Caco-2 (cell line): ENCODE data around the gene MKRN2. TPM values are rescaled to one million over a fixed set of nuclear protein-coding genes. Genes with fewer than 3 reads are reported as not detected.

Source experiments
- BruUV-seq: library from RNA; stranded (reverse); fragments of 400-500 nt; replicated peaks from 2 replicates; lab custom pipeline; 2021; lab: Mats Ljungman, UMichigan
- CTCF ChIA-PET: fragments of 300-600 bp; sonication (Branson Sonifier 250); formaldehyde crosslinking; loops from one replicate; lab custom pipeline; 2022; ENCODE audit warnings: antibody characterized with exemption; lab: Charles Lee
- POLR2A ChIA-PET: fragments of 300-600 bp; sonication (Branson Sonifier 250); formaldehyde crosslinking; loops from one replicate; lab custom pipeline; 2022; ENCODE audit warnings: antibody characterized with exemption; lab: Charles Lee
- DNase-seq, 2 experiments: peaks; one replicate each; pipeline versions ENCODE4 v3.0.0 to v3.0.0-alpha.2; 2020 to 2022
- H3K27me3 ChIP-seq: replicated peaks from 2 replicates; pipeline ENCODE4 v1.6.0; 2011; ENCODE audit warnings: low read length; ENCODE audit not compliant: control insufficient read depth, insufficient read depth
- H3K36me3 ChIP-seq: 2 replicates; pipeline ENCODE4 v1.5.1; 2011; ENCODE audit warnings: low read length; ENCODE audit not compliant: control insufficient read depth, insufficient read depth
- H3K4me1 ChIP-seq: fragments of 250-450 bp; sonication (Bioruptor Pico); 2 replicates; pipeline ENCODE4 v1.5.1; 2020; ENCODE audit warnings: mild to moderate bottlenecking
- H3K4me3 ChIP-seq: 2 replicates; pipeline ENCODE4 v1.5.1; 2011; ENCODE audit warnings: low read depth, mild to moderate bottlenecking, control low read depth, low read length
- H3K9me3 ChIP-seq: fragments of 250-450 bp; sonication (Bioruptor Pico); 2 replicates; pipeline ENCODE4 v1.5.1; 2020; ENCODE audit warnings: mild to moderate bottlenecking, moderate library complexity
- H3K27ac Mint-ChIP-seq: one replicate; pipeline ENCODE4 v1.8.0; 2022; ENCODE audit warnings: mixed read lengths; ENCODE audit not compliant: unreplicated experiment
- H3K27me3 Mint-ChIP-seq: one replicate; pipeline ENCODE4 v1.8.0; 2022; ENCODE audit warnings: mixed read lengths; ENCODE audit not compliant: insufficient read depth, unreplicated experiment
- H3K36me3 Mint-ChIP-seq: one replicate; pipeline ENCODE4 v1.8.0; 2022; ENCODE audit warnings: mild to moderate bottlenecking, mixed read lengths; ENCODE audit not compliant: insufficient read depth, unreplicated experiment
- H3K4me1 Mint-ChIP-seq: one replicate; pipeline ENCODE4 v1.8.0; 2022; ENCODE audit warnings: low read depth, mixed read lengths; ENCODE audit not compliant: unreplicated experiment
- H3K4me3 Mint-ChIP-seq: one replicate; pipeline ENCODE4 v1.8.0; 2022; ENCODE audit warnings: mild to moderate bottlenecking, moderate library complexity, mixed read lengths; ENCODE audit not compliant: unreplicated experiment
- H3K9me3 Mint-ChIP-seq: one replicate; pipeline ENCODE4 v1.8.0; 2022; ENCODE audit warnings: mixed read lengths; ENCODE audit not compliant: unreplicated experiment
- intact Hi-C: fragments of 100-400 bp; cut with micrococcal nuclease; formaldehyde crosslinking; loops from one replicate; pipeline ENCODE4 v1.10.0; 2022; ENCODE audit not compliant: unreplicated experiment
- total RNA-seq: library from RNA; stranded (reverse); gene quantifications from 2 replicates; pipeline ENCODE4 v1.2.3, GENCODE V29; 2022
- TF ChIP-seq, protein P1 (sequence below), 2 experiments: fragments of 200-600 bp in 1 of 2; IDR thresholded peaks; 1 replicate in 1 of 2; 2 replicates in 1 of 2; pipeline versions ENCODE4 v1.5.1 to v1.8.0; 2011 to 2022; ENCODE audit warnings: antibody characterized with exemption in 1 of 2, control low read depth in 1 of 2, inconsistent platforms in 1 of 2, low read depth in 1 of 2, low read length in 1 of 2, mild to moderate bottlenecking in 1 of 2, moderate library complexity in 1 of 2; ENCODE audit not compliant: insufficient read depth in 1 of 2, severe bottlenecking in 1 of 2, unreplicated experiment in 1 of 2

MKRN2 gene
- total RNA-seq, 1 experiment from 2014 or later: 25.2 TPM

- TF ChIP-seq, protein P1, sequence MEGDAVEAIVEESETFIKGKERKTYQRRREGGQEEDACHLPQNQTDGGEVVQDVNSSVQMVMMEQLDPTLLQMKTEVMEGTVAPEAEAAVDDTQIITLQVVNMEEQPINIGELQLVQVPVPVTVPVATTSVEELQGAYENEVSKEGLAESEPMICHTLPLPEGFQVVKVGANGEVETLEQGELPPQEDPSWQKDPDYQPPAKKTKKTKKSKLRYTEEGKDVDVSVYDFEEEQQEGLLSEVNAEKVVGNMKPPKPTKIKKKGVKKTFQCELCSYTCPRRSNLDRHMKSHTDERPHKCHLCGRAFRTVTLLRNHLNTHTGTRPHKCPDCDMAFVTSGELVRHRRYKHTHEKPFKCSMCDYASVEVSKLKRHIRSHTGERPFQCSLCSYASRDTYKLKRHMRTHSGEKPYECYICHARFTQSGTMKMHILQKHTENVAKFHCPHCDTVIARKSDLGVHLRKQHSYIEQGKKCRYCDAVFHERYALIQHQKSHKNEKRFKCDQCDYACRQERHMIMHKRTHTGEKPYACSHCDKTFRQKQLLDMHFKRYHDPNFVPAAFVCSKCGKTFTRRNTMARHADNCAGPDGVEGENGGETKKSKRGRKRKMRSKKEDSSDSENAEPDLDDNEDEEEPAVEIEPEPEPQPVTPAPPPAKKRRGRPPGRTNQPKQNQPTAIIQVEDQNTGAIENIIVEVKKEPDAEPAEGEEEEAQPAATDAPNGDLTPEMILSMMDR (IDR thresholded peaks at IDR 0.05; ENCODE audit: insufficient read depth in 1 of 2, low read depth in 1 of 2, low read length in 1 of 2, severe bottlenecking in 1 of 2, unreplicated experiment in 1 of 2): peak in 1 of 2 experiments; percentile 28
- ChIA-PET CTCF (interaction anchor here (0.6 to 1.3 kb wide), 3 partner anchors 62 to 209 kb away, joined by 3 to 7 read pairs (median 5); no protein-coding TSS in a partner anchor), POLR2A (no interaction called here)
- no peak overlapping the region for H3K4me3 ChIP-seq
- BruUV-seq: no TSS peak
- H3K36me3 ChIP-seq: no peaks in the 10 kb centered on the region; the same call in 1 of the 2 replicates
- no peaks in the 10 kb centered on the region for H3K9me3 Mint-ChIP-seq
- DNase-seq: no peak
- no peak overlapping the region for H3K4me3 Mint-ChIP-seq
- H3K4me1 ChIP-seq: no peaks in the 10 kb centered on the region
- H3K4me1 Mint-ChIP-seq: no peaks in the 10 kb centered on the region
- H3K27me3 Mint-ChIP-seq: no peaks in the 10 kb centered on the region
- H3K9me3 ChIP-seq: no peaks in the 10 kb centered on the region
- peaks cover 55% of the 10 kb centered on the region for H3K36me3 Mint-ChIP-seq
- intact Hi-C loops: loop anchor here (1.0 to 10.0 kb wide), 3 partner anchors 54 to 292 kb away; no protein-coding TSS in a partner anchor
- no peak overlapping the region for H3K27ac Mint-ChIP-seq
- H3K27me3 ChIP-seq: no peaks in the 10 kb centered on the region
Observed at GRCh38 chr3:12601072-12601471, 44.2 kb downstream of the MKRN2 start.

- H3K36me3 ChIP-seq: no peaks in the 10 kb centered on the region; the same call in 1 of the 2 replicates
Observed at GRCh38 chr3:12603969-12604368, 47.1 kb downstream of the MKRN2 start.

GRCh38 chr3:12608376-12608775, 51.5 kb downstream of the MKRN2 start:
- no peak overlapping the region for H3K4me3 ChIP-seq
- ChIA-PET CTCF (interaction anchor here (0.7 kb wide), 1 partner anchor 68 kb away, joined by 6 read pairs; no protein-coding TSS in a partner anchor), POLR2A (interaction anchor here (0.6 kb wide), 1 partner anchor 120 kb away, joined by 6 read pairs; no protein-coding TSS in a partner anchor)
- H3K4me1 Mint-ChIP-seq: no peaks in the 10 kb centered on the region
- no TSS peak for BruUV-seq
- H3K36me3 Mint-ChIP-seq: peaks cover 34% of the 10 kb centered on the region
- no peaks in the 10 kb centered on the region for H3K4me1 ChIP-seq
- no peak overlapping the region for H3K4me3 Mint-ChIP-seq
- no peak for DNase-seq
- H3K27ac Mint-ChIP-seq: no peak overlapping the region
- TF ChIP-seq, protein P1 (IDR thresholded peaks at IDR 0.05; ENCODE audit: insufficient read depth in 1 of 2, low read depth in 1 of 2, low read length in 1 of 2, severe bottlenecking in 1 of 2, unreplicated experiment in 1 of 2): no peak
- no peaks in the 10 kb centered on the region; the same call in none of the 2 replicates for H3K36me3 ChIP-seq
- H3K27me3 Mint-ChIP-seq: no peaks in the 10 kb centered on the region
- no peaks in the 10 kb centered on the region for H3K9me3 ChIP-seq
- no peaks in the 10 kb centered on the region for H3K9me3 Mint-ChIP-seq
- no peaks in the 10 kb centered on the region for H3K27me3 ChIP-seq
- intact Hi-C loops: loop anchor here (10.0 kb wide), 1 partner anchor 46 kb away; no protein-coding TSS in a partner anchor

More at GRCh38 chr3:12603969-12604368, 47.1 kb downstream of the MKRN2 start:
- BruUV-seq: no TSS peak
- TF ChIP-seq, protein P1 (IDR thresholded peaks at IDR 0.05; ENCODE audit: insufficient read depth in 1 of 2, low read depth in 1 of 2, low read length in 1 of 2, severe bottlenecking in 1 of 2, unreplicated experiment in 1 of 2): no peak
- Mint-ChIP-seq H3K27me3 (no peaks in the 10 kb centered on the region), H3K27ac (no peak overlapping the region), H3K4me1 (no peaks in the 10 kb centered on the region), H3K4me3 (no peak overlapping the region), H3K9me3 (no peaks in the 10 kb centered on the region), H3K36me3 (peaks cover 56% of the 10 kb centered on the region)
- POLR2A ChIA-PET: no interaction called here
- no peak for DNase-seq
- no peak overlapping the region for H3K4me3 ChIP-seq
- no peaks in the 10 kb centered on the region for H3K9me3 ChIP-seq
- H3K27me3 ChIP-seq: no peaks in the 10 kb centered on the region
- CTCF ChIA-PET: no interaction called here
- intact Hi-C loops: loop anchor here (10.0 kb wide), 1 partner anchor 51 kb away; no protein-coding TSS in a partner anchor
- H3K4me1 ChIP-seq: no peaks in the 10 kb centered on the region
